Myocyte (in vitro differentiated cells): Measurements from ENCODE around the gene BMP7. TPM values are rescaled to one million over a fixed set of nuclear protein-coding genes. Genes with fewer than 3 reads are reported as not detected.
"Not testable (repeated sequence)": the region's sequence is repeated elsewhere in the genome, so short reads cannot be mapped to it uniquely, and the experiment has no call there.

Experiments
- DNase-seq: peaks from one replicate; pipeline ENCODE4 v3.0.0-alpha.2; 2012; ENCODE audit warnings: low read depth
- total RNA-seq: library from RNA; depleted of rRNA; stranded (reverse); fragments of >200 nt; gene quantifications from 2 replicates; pipeline ENCODE4 v1.2.3, GENCODE V29; 2014

The BMP7 gene
- total RNA-seq, 1 donor from 2014 or later, result not detected

DNA sequence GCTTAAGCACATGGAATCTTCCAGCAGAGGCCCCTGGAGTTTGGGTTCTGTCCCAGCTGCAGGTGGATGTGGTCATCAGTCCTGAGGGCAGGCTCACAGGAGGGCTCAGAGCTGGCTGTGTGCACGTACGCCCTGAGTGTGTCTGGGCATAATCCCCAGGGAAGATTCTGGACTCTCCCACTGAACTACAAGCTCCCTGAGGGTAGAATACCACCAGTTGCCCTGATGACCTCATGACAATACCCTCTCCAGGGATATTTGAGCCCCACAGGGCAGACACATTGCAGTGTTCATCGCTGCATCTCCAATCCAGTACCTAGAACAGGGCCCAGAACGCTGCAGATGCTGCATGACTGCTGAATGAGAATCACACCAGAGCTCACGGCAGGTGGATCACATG is 92.5 kb downstream of the BMP7 start:
- DNase-seq, result no peak

DNA sequence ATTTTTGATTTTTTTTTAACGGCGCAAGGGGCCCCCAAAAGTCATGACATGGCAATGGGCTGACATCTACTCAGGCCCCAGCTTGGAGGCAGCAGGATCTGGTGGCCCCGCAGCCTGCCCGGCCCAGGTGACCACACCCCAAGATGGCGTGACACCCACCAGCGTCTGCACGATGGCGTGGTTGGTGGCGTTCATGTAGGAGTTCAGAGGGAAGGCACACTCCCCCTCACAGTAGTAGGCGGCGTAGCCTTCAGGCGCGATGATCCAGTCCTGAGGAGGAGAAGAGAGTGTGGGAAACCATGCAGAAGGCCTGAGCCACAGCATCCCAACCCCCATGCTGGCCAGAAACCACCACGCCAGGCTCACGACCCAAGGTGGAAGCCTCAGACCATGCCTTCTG is 93.4 kb downstream of the BMP7 start:
- no peak for DNase-seq

DNA sequence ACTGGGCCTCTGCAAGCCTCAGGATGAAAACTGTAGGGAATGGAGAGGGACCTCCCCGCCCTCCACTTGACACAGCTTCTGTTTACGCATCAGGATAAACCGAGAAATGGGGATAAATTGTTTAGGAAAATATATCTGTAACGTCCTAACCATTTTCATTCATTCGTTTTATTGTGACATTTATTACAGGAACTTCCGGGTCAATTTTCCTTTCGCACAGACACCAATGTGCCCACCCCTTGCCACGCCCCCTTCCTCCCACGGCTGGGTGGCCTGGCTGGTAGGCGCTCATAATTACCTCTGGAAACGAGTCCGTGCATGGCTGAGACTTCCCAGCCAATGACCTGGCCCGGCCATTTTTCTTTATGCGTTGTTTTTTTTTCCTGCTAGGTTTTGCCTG is 96.1 kb downstream of the BMP7 start:
- DNase-seq, result no peak

GRCh38 chr20:57169162-57169561 is 97.3 kb downstream of the BMP7 start:
- no peak for DNase-seq

GRCh38 chr20:57167971-57168701 is 98.3 kb downstream of the BMP7 start:
- peak; percentile 20 for DNase-seq

DNA sequence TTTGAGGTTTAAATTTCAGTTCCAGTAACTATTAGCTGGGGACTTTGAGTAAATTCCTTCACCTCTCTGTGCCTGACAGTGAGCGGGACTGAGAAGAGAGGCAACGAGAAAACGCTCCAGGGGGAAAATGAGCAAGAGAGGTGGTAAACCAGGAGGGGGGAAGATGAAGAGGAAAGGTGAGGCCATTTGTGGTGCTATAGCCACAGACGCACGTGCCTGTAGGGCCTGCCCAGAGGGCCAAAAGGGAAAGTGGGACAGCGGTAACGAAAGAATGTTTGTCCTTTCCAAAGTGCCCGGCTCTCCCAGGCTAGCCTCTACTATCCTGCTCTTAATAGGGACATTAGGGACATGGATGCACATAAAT is 99.2 kb downstream of the BMP7 start:
- no peak for DNase-seq

GRCh38 chr20:57166568-57167291 is 99.7 kb downstream of the BMP7 start:
- DNase-seq, result no peak

- no peak for DNase-seq
These were observed 100.9 kb downstream of the BMP7 start for GRCh38 chr20:57165427-57166004.

DNA sequence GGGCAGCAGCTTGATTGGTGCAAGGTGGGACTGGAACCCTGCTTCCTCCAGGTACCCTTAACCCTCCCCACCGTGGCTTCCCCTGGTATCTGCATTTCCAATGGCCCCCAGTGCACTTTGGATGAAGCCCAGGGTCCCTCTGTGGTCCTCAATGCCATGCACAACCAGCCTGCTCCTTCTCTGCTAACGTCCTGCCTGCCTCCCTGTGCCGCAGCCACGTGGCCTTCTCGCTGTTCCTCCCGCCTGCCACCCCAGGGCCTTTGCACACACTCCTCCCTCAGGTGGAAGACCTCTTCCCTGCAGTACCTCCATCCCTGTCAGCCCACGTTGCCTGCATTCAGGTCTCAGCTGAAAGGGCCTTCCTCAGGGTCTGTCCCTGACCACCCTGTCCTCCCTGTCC is 101.6 kb downstream of the BMP7 start:
- no peak for DNase-seq

- DNase-seq, result no peak
These were observed 103.4 kb downstream of the BMP7 start for GRCh38 chr20:57163041-57163440.

DNA sequence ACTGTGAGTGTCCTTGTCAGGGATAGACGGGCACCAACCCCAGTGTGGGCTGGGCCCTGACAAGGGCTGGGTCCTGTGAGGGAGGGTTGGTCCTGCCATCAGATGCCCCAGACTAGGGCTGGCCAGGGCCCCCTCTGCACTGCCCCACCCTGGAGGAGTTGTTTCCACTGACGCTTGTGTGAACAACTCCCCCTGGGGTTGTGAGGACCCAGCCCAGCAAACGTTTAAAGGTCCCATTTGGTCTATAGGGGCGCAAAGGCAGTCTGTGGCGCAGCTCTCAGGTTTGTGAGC is 104.1 kb downstream of the BMP7 start:
- DNase-seq, result no peak

- no peak for DNase-seq
These were observed 104.7 kb downstream of the BMP7 start for GRCh38 chr20:57161478-57162361.

- DNase-seq, result no peak
These were observed 105.5 kb downstream of the BMP7 start for GRCh38 chr20:57160985-57161384.

DNA sequence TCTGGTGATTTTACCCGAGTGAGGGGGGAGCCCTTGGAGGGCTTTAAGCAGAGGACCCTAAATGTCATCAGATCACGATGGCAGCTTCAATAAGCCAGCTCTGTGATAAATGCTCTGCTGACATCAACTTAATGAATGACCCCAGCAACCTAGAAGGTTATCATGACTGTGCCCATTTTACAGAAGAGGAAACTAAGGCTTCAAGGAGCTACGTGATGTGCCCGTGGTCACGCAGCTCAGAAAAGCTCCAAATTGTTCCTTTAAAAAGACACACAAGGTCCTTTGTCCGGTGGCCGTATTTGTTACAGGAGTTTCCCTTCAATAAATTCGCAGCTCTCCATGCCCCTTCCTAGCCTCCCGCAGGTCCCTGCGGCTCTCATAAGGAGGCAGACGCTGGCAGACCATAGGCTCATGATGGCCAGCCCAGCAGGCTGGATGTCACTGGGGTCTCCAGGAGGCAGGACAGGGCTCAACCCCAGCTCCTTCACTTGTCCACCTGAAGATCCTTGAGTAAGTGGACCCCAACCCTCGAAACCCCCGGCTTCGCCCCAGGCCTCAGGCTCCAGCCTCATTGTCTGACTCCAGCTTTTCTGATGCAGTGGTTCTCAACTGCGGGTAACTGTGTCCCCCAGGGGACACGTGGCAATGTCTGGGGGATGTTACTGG is 106.4 kb downstream of the BMP7 start:
- no peak for DNase-seq

GRCh38 chr20:57159193-57159851 is 107.1 kb downstream of the BMP7 start:
- DNase-seq, result no peak

DNA sequence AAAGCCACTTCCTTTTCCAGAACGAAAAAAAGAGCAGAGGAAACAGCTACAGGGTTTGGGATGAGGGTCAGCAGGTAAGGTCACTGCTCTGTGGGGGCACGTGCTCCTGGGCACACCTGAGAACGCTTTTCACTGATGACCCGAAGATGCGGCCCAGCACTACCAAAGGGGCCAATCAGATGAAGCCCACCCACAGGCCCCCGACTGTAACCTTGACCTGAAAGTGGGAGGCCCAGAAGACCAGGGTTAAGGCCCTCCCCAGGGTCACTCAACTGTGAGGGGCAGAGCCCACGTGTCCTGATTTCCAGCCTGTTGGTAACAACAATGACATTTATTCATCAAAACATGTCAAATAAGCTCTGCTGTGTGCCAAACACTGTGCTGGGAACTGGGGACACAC is 108.0 kb downstream of the BMP7 start:
- DNase-seq, result no peak

GRCh38 chr20:57157787-57158186 is 108.7 kb downstream of the BMP7 start:
- DNase-seq, result not testable (repeated sequence)

- DNase-seq, result no peak
These were observed 109.2 kb downstream of the BMP7 start for GRCh38 chr20:57157106-57157691.

DNA sequence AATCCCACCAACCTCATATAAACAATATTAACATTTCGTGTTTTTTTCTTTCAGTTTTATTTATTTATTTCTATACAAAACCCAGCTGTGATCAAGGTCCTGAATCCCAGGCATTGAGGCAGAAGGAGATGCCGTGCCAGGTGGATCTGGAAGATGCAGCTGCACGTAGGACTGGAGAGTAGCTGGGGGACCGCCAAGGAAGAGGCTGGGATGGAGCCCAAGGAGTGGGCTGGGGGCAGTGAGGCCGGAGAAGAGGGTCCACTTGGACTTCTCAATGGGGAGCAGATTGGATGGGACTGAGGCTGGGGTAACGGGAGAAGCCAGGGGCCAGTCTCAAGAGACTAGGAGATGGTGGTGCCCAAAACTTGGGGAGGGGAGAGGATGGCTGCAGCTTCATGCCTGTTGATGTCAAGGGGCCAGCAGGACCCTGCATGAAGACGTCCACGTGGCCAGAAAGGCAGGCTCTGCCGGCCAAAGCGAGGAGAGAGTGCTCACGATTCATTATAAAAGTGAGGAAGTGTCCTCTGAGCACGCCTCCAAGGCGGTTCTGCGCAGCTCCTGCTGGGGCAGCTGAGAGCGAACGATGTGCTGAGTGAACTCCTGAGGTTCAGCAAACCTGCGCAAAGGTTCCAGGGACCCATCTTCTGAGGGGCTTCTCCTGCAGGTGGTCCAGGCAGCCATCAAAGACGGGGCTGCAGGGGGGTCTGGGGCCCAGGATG is 110.3 kb downstream of the BMP7 start:
- DNase-seq, result no peak

- no peak for DNase-seq
These were observed 111.0 kb downstream of the BMP7 start for GRCh38 chr20:57155415-57155814.
